ENCODE measurements around the gene MLPH.

DNA sequence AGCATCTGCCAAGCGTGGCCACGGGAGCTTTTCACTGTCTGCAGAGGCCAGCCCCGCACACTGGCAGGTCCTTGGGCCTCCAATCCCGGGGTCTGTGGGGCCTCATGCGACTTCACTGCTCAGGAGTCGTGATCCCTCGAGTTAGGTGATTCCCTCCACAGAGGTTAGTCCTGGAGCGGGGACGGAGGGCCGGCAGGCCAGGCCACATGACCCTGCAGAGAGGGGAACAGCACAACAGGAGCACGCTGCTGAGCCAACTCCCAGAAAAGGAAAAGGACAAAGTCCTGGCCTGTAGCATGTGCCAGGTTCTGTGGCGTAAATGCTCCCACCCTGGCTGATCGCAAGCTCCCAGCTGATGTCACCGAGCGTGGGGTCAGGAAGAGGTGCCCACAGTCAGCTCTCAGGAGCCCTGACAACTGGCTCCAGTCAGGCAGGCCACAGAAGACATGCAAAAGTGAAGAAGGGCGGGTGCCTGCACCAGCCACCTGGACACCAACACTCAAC lies 64.1 kb downstream of the MLPH start:
- TF ChIP-seq CTCF (IDR thresholded peaks at IDR 0.05) (no peak), POLR2A (IDR thresholded peaks at IDR 0.05) (no peak)

Measured in lower leg skin (tissue), 3 donors.